ENCODE data around the gene PLEKHG3.

The PLEKHG3 gene

DNA sequence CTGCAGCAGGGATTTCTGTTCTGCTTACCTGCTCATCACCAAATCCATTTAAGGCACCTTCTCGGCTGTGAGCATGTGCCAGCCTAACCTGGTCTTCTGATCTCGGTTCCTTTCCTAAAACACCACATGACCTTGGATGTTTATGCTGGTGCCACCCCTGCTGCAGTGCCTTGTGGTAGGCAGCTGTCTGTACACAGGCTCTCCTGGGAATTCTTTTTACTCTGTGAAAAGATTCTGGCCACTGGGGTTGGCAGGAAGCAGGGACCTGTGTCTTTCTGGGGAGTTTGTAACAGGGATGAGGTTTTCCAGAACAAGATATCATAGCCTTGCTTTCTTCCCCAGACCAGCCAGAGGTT lies 10.4 kb upstream of the PLEKHG3 start:
- TF ChIP-seq SUZ12 (IDR thresholded peaks at IDR 0.05; ENCODE audit: extremely low read depth, insufficient read depth, insufficient read length) (no peak), ZNF274 (IDR thresholded peaks at IDR 0.05; ENCODE audit: low read depth, low read length) (no peak), YY1 (IDR thresholded peaks at IDR 0.05; ENCODE audit: insufficient read depth, insufficient read length) (no peak)
- Histone ChIP-seq H3K4me3 (ENCODE audit: insufficient read length, low read depth) (no peak overlapping the region), H3K9ac (ENCODE audit: insufficient read length, low read depth) (no peak overlapping the region), H3K36me3 (ENCODE audit: insufficient read depth, insufficient read length, low read length) (no peaks in the 10 kb centered on the region), H3K4me1 (ENCODE audit: insufficient read depth, insufficient read length) (no peaks in the 10 kb centered on the region), H3K27me3 (ENCODE audit: insufficient read depth, insufficient read length) (peaks cover 2% of the 10 kb centered on the region), H3K9me3 (ENCODE audit: insufficient read depth, low read length) (no peaks in the 10 kb centered on the region)
- DNase-seq (ENCODE audit: low read depth, low spot score) = no peak

- TF ChIP-seq YY1 (IDR thresholded peaks at IDR 0.05; ENCODE audit: insufficient read depth, insufficient read length) (no peak), SUZ12 (IDR thresholded peaks at IDR 0.05; ENCODE audit: extremely low read depth, insufficient read depth, insufficient read length) (no peak), ZNF274 (IDR thresholded peaks at IDR 0.05; ENCODE audit: low read depth, low read length) (no peak)
- Histone ChIP-seq H3K9me3 (ENCODE audit: insufficient read depth, low read length) (no peaks in the 10 kb centered on the region), H3K4me3 (ENCODE audit: insufficient read length, low read depth) (no peak overlapping the region), H3K27me3 (ENCODE audit: insufficient read depth, insufficient read length) (no peaks in the 10 kb centered on the region), H3K4me1 (ENCODE audit: insufficient read depth, insufficient read length) (no peaks in the 10 kb centered on the region), H3K36me3 (ENCODE audit: insufficient read depth, insufficient read length, low read length) (no peaks in the 10 kb centered on the region), H3K9ac (ENCODE audit: insufficient read length, low read depth) (no peak overlapping the region)
- no peak for DNase-seq (ENCODE audit: low read depth, low spot score)
Measured at GRCh38 chr14:64695071-64695470, 9.2 kb upstream of the PLEKHG3 start.

DNA sequence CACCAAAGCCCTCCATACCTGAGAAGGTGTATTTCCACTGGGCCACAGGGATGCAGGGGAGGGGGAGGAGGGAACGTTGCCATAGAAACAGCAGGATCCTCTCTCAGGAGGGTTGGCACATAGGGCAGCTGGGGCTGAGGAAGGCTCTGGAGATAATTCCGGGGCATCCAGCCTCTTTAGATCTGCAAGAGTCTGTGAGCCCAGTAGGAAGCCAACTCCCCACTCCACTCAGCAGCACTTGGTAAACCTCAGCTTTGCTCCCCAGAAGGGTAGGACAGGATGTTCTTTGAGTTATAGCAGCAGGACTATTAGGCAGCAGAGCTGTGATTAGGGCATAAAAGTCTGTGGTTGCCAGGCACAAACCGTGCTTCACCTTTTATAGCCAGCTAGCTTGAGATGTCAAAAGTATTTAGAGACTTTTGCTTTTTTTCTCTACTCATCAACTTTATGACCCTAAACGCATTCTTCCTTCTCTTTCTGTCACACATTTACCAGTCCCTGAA lies 7.8 kb upstream of the PLEKHG3 start:
- peaks cover 2% of the 10 kb centered on the region for H3K4me1 ChIP-seq (ENCODE audit: insufficient read depth, insufficient read length)
- H3K36me3 ChIP-seq (ENCODE audit: insufficient read depth, insufficient read length, low read length) = no peaks in the 10 kb centered on the region
- H3K9ac ChIP-seq (ENCODE audit: insufficient read length, low read depth) = no peak overlapping the region
- DNase-seq (ENCODE audit: low read depth, low spot score) = no peak
- TF ChIP-seq ZNF274 (IDR thresholded peaks at IDR 0.05; ENCODE audit: low read depth, low read length) = no peak
- H3K9me3 ChIP-seq (ENCODE audit: insufficient read depth, low read length) = no peaks in the 10 kb centered on the region
- H3K27me3 ChIP-seq (ENCODE audit: insufficient read depth, insufficient read length) = no peaks in the 10 kb centered on the region
- no peak overlapping the region for H3K4me3 ChIP-seq (ENCODE audit: insufficient read length, low read depth)

DNA sequence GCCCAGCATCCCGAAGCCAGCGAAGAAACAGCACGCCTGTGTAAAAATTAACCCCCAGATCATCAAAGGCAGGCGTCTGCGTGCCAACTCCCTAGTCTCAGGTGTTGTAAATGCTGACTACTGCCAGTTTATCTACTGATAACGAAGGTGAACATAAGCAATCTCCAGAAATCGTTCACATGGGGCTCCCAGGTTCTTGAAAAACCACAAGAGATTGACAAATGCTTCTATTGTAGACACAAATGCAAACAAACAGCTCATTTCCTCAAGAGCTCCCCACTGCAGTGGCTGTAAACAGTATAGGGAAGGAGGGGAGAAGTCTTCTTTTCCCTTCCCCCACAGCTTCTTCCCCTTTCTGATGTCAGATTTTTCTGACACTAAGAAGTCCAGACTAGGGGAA lies 5.3 kb upstream of the PLEKHG3 start:
- H3K4me1 ChIP-seq (ENCODE audit: insufficient read depth, insufficient read length) = peaks cover 2% of the 10 kb centered on the region
- TF ChIP-seq SUZ12 (IDR thresholded peaks at IDR 0.05; ENCODE audit: extremely low read depth, insufficient read depth, insufficient read length) (no peak), YY1 (IDR thresholded peaks at IDR 0.05; ENCODE audit: insufficient read depth, insufficient read length) (no peak), ZNF274 (IDR thresholded peaks at IDR 0.05; ENCODE audit: low read depth, low read length) (no peak)
- H3K27me3 ChIP-seq (ENCODE audit: insufficient read depth, insufficient read length) = peaks cover 18% of the 10 kb centered on the region
- H3K4me3 ChIP-seq (ENCODE audit: insufficient read length, low read depth) = no peak overlapping the region
- no peak overlapping the region for H3K9ac ChIP-seq (ENCODE audit: insufficient read length, low read depth)
- H3K9me3 ChIP-seq (ENCODE audit: insufficient read depth, low read length) = no peaks in the 10 kb centered on the region
- DNase-seq (ENCODE audit: low read depth, low spot score) = no peak
- H3K36me3 ChIP-seq (ENCODE audit: insufficient read depth, insufficient read length, low read length) = no peaks in the 10 kb centered on the region

DNA sequence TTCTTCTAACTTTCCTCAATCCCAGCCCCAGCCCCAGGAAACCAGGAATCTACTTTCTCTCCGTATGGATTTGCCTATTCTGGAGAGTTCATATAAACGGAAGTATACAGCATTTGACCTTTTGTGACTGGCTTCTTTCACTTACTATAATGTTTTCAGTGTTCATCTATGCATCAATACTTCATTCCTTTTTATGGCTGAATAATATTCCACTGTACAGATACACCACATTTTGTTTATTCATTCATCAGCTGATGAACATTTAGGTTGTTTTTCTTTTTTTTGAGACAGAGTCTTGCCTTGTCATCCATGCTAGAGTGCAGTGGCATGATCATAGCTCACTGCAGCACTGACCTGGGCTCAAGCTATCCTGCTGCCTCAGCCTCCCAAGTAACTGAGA lies 3.9 kb upstream of the PLEKHG3 start:
- peaks cover 31% of the 10 kb centered on the region for H3K27me3 ChIP-seq (ENCODE audit: insufficient read depth, insufficient read length)
- no peak overlapping the region for H3K4me3 ChIP-seq (ENCODE audit: insufficient read length, low read depth)
- peaks cover 2% of the 10 kb centered on the region for H3K4me1 ChIP-seq (ENCODE audit: insufficient read depth, insufficient read length)
- no peaks in the 10 kb centered on the region for H3K36me3 ChIP-seq (ENCODE audit: insufficient read depth, insufficient read length, low read length)
- DNase-seq (ENCODE audit: low read depth, low spot score) = no peak
- no peak for TF ChIP-seq SUZ12 (IDR thresholded peaks at IDR 0.05; ENCODE audit: extremely low read depth, insufficient read depth, insufficient read length)
- TF ChIP-seq ZNF274 (IDR thresholded peaks at IDR 0.05; ENCODE audit: low read depth, low read length) = no peak
- no peak for TF ChIP-seq YY1 (IDR thresholded peaks at IDR 0.05; ENCODE audit: insufficient read depth, insufficient read length)
- no peaks in the 10 kb centered on the region for H3K9me3 ChIP-seq (ENCODE audit: insufficient read depth, low read length)
- no peak overlapping the region for H3K9ac ChIP-seq (ENCODE audit: insufficient read length, low read depth)

- Histone ChIP-seq H3K4me3 (ENCODE audit: insufficient read length, low read depth) (no peak overlapping the region), H3K36me3 (ENCODE audit: insufficient read depth, insufficient read length, low read length) (no peaks in the 10 kb centered on the region), H3K9ac (ENCODE audit: insufficient read length, low read depth) (no peak overlapping the region), H3K27me3 (ENCODE audit: insufficient read depth, insufficient read length) (peaks cover 37% of the 10 kb centered on the region), H3K4me1 (ENCODE audit: insufficient read depth, insufficient read length) (peaks cover 2% of the 10 kb centered on the region), H3K9me3 (ENCODE audit: insufficient read depth, low read length) (no peaks in the 10 kb centered on the region)
- TF ChIP-seq ZNF274 (IDR thresholded peaks at IDR 0.05; ENCODE audit: low read depth, low read length) (no peak), SUZ12 (IDR thresholded peaks at IDR 0.05; ENCODE audit: extremely low read depth, insufficient read depth, insufficient read length) (no peak), YY1 (IDR thresholded peaks at IDR 0.05; ENCODE audit: insufficient read depth, insufficient read length) (no peak)
- DNase-seq (ENCODE audit: low read depth, low spot score) = no peak
Measured at GRCh38 chr14:64700894-64701293, 3.3 kb upstream of the PLEKHG3 start.

DNA sequence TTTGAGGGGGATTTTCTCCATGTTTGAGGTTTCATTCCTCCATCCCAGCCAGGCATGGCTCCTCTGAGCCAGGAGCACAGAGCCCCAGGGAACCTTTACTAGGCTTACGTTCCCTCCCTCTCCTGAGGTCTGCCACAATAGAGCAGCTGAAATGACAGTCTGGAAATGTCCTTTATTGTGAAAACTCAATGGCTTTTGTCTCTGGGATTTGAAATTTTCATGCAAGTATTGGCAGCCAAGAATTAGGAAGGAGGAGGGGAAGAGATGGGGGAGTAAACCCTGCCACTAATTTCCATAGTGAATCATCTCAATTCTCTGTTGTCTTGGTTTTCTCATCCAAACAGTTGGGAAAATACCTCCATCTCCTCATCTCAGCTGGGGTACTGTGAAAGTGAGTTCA lies 2.6 kb upstream of the PLEKHG3 start:
- Histone ChIP-seq H3K9me3 (ENCODE audit: insufficient read depth, low read length) (no peaks in the 10 kb centered on the region), H3K27me3 (ENCODE audit: insufficient read depth, insufficient read length) (peaks cover 44% of the 10 kb centered on the region), H3K36me3 (ENCODE audit: insufficient read depth, insufficient read length, low read length) (no peaks in the 10 kb centered on the region), H3K4me3 (ENCODE audit: insufficient read length, low read depth) (no peak overlapping the region), H3K4me1 (ENCODE audit: insufficient read depth, insufficient read length) (peaks cover 2% of the 10 kb centered on the region), H3K9ac (ENCODE audit: insufficient read length, low read depth) (no peak overlapping the region)
- DNase-seq (ENCODE audit: low read depth, low spot score) = no peak
- TF ChIP-seq YY1 (IDR thresholded peaks at IDR 0.05; ENCODE audit: insufficient read depth, insufficient read length) = no peak
